IgD-negative memory B cell (primary cell): ENCODE data around the gene CSNK2B. TPM values are rescaled to one million over a fixed set of nuclear protein-coding genes. Genes with fewer than 3 reads are reported as not detected.

Experiments
- H3K27ac Mint-ChIP-seq, 3 donors: one replicate each; pipeline ENCODE4 v1.8.0; 2020 to 2022; ENCODE audit warnings: mild to moderate bottlenecking in 3 of 3, mixed read lengths in 3 of 3, moderate library complexity in 1 of 3
- H3K27me3 Mint-ChIP-seq: one replicate; pipeline ENCODE4 v1.8.0; 2021; ENCODE audit warnings: mixed read lengths
- H3K36me3 Mint-ChIP-seq: one replicate; pipeline ENCODE4 v1.8.0; 2020; ENCODE audit warnings: mild to moderate bottlenecking, mixed read lengths
- H3K4me1 Mint-ChIP-seq, 3 donors: one replicate each; pipeline ENCODE4 v1.8.0; 2020 to 2022; ENCODE audit warnings: mixed read lengths in 3 of 3, mild to moderate bottlenecking in 1 of 3
- H3K4me3 Mint-ChIP-seq, 4 donors: one replicate each; pipeline ENCODE4 v1.8.0; 2020 to 2022; ENCODE audit warnings: mild to moderate bottlenecking in 4 of 4, mixed read lengths in 4 of 4, moderate library complexity in 3 of 4
- H3K9me3 Mint-ChIP-seq, 3 donors: one replicate each; pipeline ENCODE4 v1.8.0; 2020 to 2021; ENCODE audit warnings: mixed read lengths in 3 of 3, mild to moderate bottlenecking in 1 of 3
- polyA plus RNA-seq: library from polyadenylated mRNA; unstranded; fragments of 300-500 nt; fragmentation: Illumina TruSeq; gene quantifications from one replicate; pipeline ENCODE4 v1.2.3, GENCODE V29; 2021

Gene CSNK2B
- polyA plus RNA-seq, 1 donor from 2014 or later: 268 TPM

DNA sequence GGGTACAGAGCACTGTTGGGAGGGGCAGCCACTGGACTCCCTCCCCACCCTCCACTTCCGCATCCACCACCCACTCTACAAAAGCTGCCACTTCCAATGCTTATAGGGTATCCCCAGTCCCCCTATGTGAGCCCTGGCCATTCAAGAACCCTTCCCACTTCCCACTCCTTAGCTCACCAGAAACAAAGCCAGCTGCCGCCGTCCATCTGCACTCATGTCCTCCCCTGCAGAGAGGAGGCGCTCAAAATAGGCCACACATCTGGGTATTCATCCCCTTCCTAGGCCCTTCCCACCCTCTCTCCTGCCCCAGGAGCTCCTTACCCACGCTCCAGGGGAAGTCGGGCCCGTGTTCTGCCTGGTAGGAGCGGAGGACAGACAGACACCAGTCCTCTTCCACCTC is 21.4 kb downstream of the CSNK2B start:
- H3K27ac Mint-ChIP-seq: no peak overlapping the region
- no peaks in the 10 kb centered on the region for H3K27me3 Mint-ChIP-seq
- H3K4me3 Mint-ChIP-seq: no peak overlapping the region
- peaks cover 8 to 19% (median 17%) of the 10 kb centered on the region in 3 donors for H3K4me1 Mint-ChIP-seq
- H3K36me3 Mint-ChIP-seq: no peaks in the 10 kb centered on the region
- H3K9me3 Mint-ChIP-seq: no peaks in the 10 kb centered on the region

DNA sequence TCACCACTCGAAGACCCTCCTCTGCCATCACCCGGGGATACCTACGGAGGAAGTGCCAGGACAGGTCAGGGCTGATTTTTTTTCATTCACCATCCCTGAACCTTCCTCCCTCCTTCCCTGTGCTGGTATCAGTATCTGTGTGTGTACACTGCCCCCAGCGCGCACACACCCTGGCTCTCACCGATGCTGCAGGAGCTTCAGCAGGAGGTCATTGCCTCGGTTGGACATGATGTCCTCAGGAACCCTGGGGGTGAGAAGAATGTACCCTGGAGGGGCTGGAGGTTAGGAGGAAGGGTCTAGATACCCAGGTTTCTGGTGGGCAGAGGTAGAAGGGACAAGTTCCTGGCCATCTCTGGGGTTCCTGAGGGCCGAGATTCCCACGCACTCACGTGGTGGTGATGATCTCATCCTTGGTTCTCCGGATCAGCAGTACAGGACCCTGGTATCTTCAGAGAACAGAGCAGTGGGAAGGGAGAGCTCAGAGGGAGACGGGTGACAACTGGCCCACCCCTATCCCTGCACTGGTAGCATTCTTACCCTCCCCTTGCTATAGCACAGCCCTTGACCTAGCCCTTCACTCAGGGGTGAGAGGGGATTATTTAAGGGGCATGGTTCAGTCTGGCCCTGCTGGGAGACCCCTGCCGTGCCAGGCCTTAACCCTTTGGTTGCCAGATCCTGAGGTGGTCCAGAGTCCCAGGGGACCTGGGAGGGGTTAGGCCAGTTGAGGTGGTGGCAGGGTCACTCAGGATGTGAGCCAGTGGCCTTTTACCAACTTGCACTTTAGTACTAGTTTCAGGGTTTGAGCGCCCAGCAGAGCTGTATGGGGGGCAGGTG is 22.2 kb downstream of the CSNK2B start:
- H3K4me3 Mint-ChIP-seq: peak overlapping the region in 2 of 4 donors; percentile 6 to 43
- no peaks in the 10 kb centered on the region for H3K36me3 Mint-ChIP-seq
- H3K9me3 Mint-ChIP-seq: no peaks in the 10 kb centered on the region
- H3K4me1 Mint-ChIP-seq: peaks cover 8 to 19% (median 17%) of the 10 kb centered on the region in 3 donors
- no peak overlapping the region for H3K27ac Mint-ChIP-seq
- no peaks in the 10 kb centered on the region for H3K27me3 Mint-ChIP-seq

DNA sequence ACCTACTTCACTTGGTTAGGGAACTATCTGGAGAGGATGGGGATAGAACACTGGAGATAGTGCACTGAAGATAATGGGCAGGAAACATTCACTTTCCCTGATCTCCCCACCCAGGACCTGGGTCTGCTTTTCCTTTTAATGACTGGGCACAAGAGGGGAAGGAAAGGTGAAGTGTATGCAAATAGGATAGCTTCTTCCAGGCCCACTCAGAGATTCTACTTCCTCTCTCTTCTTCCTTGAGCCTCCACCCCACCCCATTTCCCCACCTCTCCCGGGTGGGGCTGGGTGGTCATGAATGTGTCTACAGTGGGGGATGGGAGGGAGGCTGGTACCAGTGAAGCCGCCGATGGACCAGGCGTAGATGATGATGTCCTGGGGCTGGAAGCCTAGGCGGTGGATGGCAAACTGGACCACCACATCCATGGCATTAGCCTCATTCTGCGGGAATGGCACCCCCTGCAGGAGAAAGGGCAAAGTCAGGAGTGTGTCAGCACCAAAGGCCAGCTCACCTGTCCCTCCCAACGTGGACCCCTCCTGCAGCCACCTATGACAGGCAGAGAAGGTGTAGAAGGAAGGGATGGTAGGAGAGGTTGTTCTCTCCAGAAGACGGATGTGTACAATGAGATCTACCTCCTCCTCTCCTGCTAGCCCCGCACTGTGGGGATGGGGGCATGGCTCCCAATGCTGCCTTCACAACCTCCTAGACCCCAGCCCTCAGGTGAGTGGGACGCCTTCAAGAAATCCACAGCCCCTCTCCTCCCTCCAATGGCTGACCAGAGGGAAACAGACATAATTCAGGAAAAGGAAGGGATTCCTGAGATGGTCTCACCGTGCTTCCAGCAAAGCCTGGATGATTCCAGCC is 23.6 kb downstream of the CSNK2B start:
- Mint-ChIP-seq H3K9me3 (no peaks in the 10 kb centered on the region), H3K4me1 (peaks cover 8 to 19% (median 17%) of the 10 kb centered on the region in 3 donors), H3K4me3 (peak overlapping the region in 2 of 4 donors; percentile 46 to 47), H3K27ac (peak overlapping the region in 1 of 3 donors; percentile 73), H3K36me3 (no peaks in the 10 kb centered on the region), H3K27me3 (no peaks in the 10 kb centered on the region)

DNA sequence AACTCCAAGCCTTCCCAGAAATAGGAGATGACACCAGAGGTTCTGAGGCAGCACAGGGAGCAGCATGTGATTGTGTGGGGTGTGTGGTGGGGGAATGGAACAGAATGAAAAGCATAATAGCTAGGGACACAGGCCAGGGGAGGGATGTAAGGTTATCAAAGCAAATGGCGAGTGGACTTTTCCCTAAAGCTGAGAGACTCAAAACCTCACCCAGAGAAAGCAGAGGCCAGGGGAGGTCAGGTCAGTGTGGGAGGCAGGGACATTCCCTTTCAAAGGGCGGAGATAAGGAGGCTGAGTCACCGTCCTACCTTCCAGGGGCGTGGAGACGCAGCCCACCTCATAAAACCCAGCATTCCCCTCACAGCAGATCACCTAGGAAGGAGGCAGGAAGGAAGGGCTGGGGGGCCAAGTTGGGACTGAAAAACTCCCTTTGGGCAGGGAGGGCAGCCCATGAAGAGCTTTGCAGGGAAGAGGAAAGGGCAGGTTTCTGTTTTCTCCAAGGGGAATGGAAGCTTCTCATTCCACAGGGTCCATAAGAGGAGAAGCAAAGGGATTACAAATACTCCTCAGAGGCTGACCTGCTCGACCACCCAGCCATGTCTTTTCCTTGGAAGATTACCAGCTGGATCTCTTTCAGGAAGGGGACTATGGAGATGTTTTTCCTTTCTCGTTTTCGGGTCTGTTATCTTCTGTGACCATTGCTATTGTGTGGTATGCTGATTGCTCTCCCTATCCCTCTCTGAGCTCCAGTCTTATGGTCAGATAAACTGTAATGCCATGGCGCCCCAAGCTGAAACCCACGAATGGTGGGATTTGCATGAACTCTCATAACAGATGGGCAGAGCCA is 24.6 kb downstream of the CSNK2B start:
- Mint-ChIP-seq H3K27me3 (no peaks in the 10 kb centered on the region), H3K27ac (peak overlapping the region in 1 of 3 donors; percentile 71), H3K4me3 (peak overlapping the region in 1 of 4 donors; percentile 3)

DNA sequence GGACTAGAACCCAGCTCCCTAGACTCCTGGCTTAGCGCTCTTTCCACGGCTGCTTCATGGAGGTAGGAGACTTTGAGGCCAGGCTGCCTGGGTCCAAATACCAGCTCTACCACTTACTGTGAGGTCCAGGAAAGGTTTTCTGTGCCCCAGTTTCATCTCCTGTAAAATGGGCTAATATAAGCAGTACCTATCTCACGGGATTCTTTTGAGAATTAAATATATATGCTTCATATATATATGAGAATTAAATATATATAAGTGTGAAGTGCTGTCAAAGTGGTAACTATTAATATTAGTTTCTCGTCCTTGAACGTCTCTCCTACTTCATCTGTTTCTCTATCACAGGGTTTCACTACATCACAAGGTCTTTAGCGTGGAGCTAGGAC is 25.2 kb downstream of the CSNK2B start:
- no peaks in the 10 kb centered on the region for H3K36me3 Mint-ChIP-seq
- no peaks in the 10 kb centered on the region for H3K27me3 Mint-ChIP-seq
- H3K27ac Mint-ChIP-seq: no peak overlapping the region
- no peak overlapping the region for H3K4me3 Mint-ChIP-seq
- peaks cover 8 to 19% (median 17%) of the 10 kb centered on the region in 3 donors for H3K4me1 Mint-ChIP-seq
- H3K9me3 Mint-ChIP-seq: no peaks in the 10 kb centered on the region

More for the DNA sequence above, 24.6 kb downstream of the CSNK2B start:
- Mint-ChIP-seq H3K9me3 (no peaks in the 10 kb centered on the region), H3K4me1 (peaks cover 8 to 19% (median 17%) of the 10 kb centered on the region in 3 donors), H3K36me3 (no peaks in the 10 kb centered on the region)

DNA sequence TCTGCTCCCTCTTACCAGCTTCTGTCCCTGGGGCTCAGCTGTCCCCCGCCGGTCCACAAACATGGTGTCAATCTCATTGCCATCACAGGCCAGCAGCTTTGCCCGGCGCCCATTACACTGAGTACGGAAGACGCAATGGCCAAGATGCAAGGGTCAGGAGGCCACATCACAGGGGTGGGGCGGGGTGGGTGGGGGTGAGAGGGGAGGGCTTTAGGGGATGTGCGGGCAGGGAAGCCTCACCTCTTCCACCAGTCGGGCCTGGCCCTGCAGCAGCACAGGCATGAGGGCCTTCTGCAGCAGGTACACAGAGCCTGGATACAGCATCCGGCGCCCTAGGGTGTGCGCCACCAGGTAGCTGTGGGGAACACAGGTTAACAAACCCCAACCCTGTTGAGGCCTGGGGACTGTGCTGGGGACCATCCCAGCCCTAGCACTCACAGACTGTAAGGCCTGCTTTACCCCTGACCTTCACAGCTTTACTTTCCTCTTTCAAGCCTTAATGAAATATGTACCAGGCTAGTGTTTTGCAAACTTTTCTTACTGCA is 25.8 kb downstream of the CSNK2B start:
- Mint-ChIP-seq H3K4me1 (peaks cover 8 to 19% (median 17%) of the 10 kb centered on the region in 3 donors), H3K36me3 (no peaks in the 10 kb centered on the region), H3K27me3 (no peaks in the 10 kb centered on the region), H3K27ac (no peak overlapping the region), H3K4me3 (no peak overlapping the region), H3K9me3 (no peaks in the 10 kb centered on the region)

DNA sequence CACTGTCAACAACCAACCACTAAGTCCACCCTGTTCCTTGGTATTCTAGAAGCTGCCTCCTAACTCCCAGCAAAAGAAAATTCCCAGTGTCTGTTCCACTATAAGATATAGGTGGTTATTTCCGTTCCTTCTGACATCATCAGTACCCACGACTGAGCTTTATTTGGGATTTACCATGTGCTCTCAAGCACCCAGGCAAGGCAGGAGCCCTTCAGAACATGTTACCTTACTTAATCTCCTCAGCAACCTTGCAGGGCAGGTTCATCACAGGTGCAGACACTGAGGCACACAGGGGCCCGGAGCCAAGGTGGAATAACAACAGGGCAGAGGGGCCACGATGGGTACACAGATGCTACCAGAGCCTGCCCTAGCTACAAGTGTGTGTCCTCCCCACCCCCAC is 26.5 kb downstream of the CSNK2B start:
- Mint-ChIP-seq H3K36me3 (no peaks in the 10 kb centered on the region), H3K27ac (no peak overlapping the region), H3K4me3 (no peak overlapping the region), H3K27me3 (no peaks in the 10 kb centered on the region), H3K9me3 (no peaks in the 10 kb centered on the region), H3K4me1 (peaks cover 8 to 18% (median 17%) of the 10 kb centered on the region in 3 donors)

DNA sequence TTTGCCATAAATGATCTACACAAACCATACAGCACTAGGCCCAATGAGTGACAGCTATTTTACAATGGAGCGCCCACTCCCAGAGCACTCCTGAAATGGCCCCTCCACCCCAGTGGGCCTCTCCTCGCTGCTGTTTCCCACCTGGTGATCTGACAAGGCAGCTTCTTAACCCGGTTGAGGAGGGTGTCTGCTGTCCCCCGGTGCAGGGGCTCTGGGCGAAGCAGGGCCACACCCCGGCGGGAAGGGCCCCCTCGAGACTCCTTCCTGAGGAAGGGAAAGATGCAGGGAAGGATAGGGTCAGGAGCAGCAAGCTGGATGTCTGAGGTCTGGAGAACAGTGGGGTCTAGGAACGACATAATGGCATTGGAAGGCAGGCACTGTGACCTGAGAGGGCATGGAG is 27.0 kb downstream of the CSNK2B start:
- H3K36me3 Mint-ChIP-seq: no peaks in the 10 kb centered on the region

DNA sequence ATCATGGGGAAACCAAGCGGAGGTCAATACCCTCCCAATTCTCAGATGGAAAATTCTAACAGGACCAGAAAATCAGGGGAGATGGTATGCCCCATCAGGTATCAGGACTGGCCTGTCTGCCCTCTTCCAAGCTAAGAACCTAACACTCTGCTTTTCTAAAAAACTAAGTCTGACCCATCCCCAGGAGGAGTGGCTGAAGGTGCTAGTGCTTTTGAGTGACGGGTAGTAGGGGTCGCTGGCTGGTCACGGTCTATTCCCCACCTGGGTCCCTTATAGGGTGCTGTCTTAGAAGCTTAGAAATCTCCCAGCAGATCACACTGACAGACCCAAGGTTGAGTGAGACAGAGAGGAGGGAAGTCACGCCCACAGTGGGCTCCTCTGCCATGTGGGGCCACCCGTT is 27.7 kb downstream of the CSNK2B start:
- no peak overlapping the region for H3K27ac Mint-ChIP-seq
- no peaks in the 10 kb centered on the region for H3K36me3 Mint-ChIP-seq
- H3K27me3 Mint-ChIP-seq: no peaks in the 10 kb centered on the region
- H3K9me3 Mint-ChIP-seq: no peaks in the 10 kb centered on the region
- H3K4me1 Mint-ChIP-seq: peaks cover 8 to 17% (median 15%) of the 10 kb centered on the region in 3 donors
- H3K4me3 Mint-ChIP-seq: no peak overlapping the region

More for the DNA sequence above, 27.0 kb downstream of the CSNK2B start:
- peaks cover 8 to 17% (median 16%) of the 10 kb centered on the region in 3 donors for H3K4me1 Mint-ChIP-seq
- H3K9me3 Mint-ChIP-seq: no peaks in the 10 kb centered on the region
- peak overlapping the region in 1 of 3 donors; percentile 35 for H3K27ac Mint-ChIP-seq
- no peak overlapping the region for H3K4me3 Mint-ChIP-seq
- H3K27me3 Mint-ChIP-seq: no peaks in the 10 kb centered on the region

DNA sequence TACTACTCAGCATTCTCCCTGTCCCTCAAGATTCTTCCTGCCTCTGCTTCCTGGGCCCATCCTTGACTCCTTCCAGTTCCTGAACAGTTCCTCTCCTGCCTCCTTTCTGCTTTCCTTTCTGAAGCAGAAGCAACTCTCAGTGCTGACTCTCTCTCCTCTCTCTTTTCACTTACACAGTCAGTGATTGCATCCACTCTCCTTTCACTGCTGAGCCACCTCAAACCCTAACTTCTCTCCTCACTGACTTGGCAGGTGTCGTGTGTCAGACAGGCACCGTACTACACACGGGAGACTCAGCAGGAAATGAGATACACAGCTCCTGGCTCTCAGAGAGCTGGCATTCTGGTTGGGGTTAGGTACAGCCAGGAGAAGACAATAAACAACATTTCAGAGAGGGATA is 31.7 kb downstream of the CSNK2B start:
- no peaks in the 10 kb centered on the region for H3K36me3 Mint-ChIP-seq
- no peaks in the 10 kb centered on the region for H3K9me3 Mint-ChIP-seq
- H3K4me1 Mint-ChIP-seq: peaks cover 0 to 18% (median 9%) of the 10 kb centered on the region in 3 donors
- peak overlapping the region in 1 of 4 donors; percentile 41 for H3K4me3 Mint-ChIP-seq
- H3K27me3 Mint-ChIP-seq: no peaks in the 10 kb centered on the region
- peak overlapping the region; percentile 1 to 39 (median 36) for H3K27ac Mint-ChIP-seq

DNA sequence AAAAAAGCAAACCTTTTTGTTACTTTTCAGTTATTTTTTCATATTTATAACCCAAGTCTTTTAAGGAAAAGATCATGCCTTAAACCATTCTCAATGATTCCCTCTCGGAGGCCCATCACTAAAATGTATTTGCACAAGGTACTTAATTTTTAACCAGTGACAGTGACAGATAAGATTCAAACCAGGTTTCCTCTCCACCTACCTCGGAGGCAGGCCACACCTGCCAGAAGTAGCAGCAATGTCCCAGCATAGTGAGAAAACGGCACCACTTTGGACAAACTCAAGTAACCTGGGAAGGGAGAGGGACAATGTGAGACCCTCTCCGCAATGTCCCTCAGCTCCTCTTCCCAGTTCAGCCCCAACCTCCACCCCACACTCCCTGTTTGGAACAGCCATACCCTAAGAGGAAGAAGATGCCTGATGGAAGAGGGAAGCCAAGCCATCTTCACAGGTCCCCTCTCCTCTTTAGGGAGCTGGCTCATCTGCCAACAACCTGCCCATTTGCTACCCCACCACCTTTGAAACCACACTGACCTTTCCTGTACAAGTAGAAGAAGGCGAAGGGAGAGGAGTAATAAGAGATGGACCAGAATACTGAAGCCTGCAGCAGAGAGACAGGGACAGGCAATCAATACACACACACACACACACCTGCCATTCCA is 35.0 kb downstream of the CSNK2B start:
- Mint-ChIP-seq H3K27ac (peak overlapping the region in 2 of 3 donors; percentile 8 to 67), H3K27me3 (no peaks in the 10 kb centered on the region), H3K36me3 (no peaks in the 10 kb centered on the region), H3K4me1 (peaks cover 5 to 22% (median 13%) of the 10 kb centered on the region in 3 donors), H3K9me3 (no peaks in the 10 kb centered on the region), H3K4me3 (peak overlapping the region; percentile 41 to 99 (median 84))

DNA sequence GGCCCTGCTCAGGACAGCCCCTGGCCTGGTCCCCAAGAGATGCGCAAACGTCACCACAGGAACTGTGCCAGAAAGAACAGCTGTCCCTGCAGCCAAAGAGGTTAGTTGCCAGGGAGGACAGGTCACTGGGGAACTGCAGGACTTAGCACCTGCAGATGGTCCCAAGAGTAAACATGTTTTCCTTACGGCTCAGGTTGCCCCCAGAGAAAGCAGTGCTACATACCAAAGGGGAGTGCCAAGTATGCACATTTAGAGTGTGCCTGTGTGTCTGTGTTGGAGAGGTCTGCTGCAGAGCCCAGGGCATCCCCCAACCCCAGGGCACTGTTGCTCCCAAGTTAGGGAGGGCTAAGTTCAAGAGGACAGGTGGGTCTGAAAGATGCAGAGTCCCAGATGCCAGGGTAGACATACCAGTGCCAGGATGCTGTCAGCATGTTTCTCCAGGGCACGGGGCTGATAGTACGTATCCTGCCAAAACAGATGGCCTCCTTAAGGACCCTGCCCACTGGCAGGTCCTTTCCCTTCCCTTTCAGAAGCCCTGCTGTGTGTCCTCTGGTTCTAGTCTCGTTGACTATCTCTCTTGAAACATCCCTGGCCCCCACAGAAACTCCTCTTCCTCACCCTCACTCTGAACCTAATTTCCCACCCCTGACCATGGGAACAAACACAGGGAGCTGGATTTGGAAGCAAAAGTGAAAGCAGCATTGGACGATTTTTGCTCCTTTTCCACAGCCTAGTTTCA is 36.0 kb downstream of the CSNK2B start:
- H3K4me1 Mint-ChIP-seq: peaks cover 5 to 22% (median 13%) of the 10 kb centered on the region in 3 donors
- H3K36me3 Mint-ChIP-seq: no peaks in the 10 kb centered on the region
- peak overlapping the region; percentile 82 to 99 (median 98) for H3K4me3 Mint-ChIP-seq
- H3K27ac Mint-ChIP-seq: peak overlapping the region; percentile 81 to 98 (median 98)
- no peaks in the 10 kb centered on the region for H3K9me3 Mint-ChIP-seq
- no peaks in the 10 kb centered on the region for H3K27me3 Mint-ChIP-seq

DNA sequence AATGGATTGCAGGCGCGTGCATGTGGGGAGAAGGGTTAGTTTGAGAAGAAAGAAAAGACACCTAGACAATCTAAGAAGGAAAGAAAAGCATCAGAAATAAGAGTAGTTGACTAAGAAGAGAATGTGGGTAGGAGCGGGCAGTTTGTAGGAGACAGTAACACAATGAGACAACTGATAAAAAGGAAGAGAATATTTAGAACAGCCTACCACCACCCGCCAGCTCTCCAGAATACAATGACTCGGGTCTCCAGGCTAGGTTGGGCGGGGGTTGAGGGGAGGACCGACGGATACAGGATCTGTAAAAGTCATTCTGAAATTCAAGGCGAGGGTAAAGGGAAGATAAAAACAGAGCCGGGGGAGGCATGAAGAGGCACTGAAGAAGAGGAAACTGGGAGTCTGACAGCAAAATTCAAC is 36.5 kb downstream of the CSNK2B start:
- H3K9me3 Mint-ChIP-seq: no peaks in the 10 kb centered on the region

More for the DNA sequence above, 36.5 kb downstream of the CSNK2B start:
- Mint-ChIP-seq H3K4me1 (peaks cover 5 to 22% (median 13%) of the 10 kb centered on the region in 3 donors), H3K36me3 (no peaks in the 10 kb centered on the region), H3K27ac (peak overlapping the region; percentile 81 to 98 (median 98)), H3K27me3 (no peaks in the 10 kb centered on the region), H3K4me3 (peak overlapping the region; percentile 82 to 99 (median 98))
